ES-I3 (cell line): Measurements from ENCODE around the gene TREM2.

Source experiments
- H3K36me3 ChIP-seq: 2 replicates; pipeline ENCODE4 v1.6.1; 2013; ENCODE audit warnings: mild to moderate bottlenecking, low read length, control low read depth, moderate library complexity; ENCODE audit not compliant: insufficient read depth
- H3K4me1 ChIP-seq: 2 replicates; pipeline ENCODE4 v1.6.1; 2013; ENCODE audit warnings: mild to moderate bottlenecking, control low read depth, low read length; ENCODE audit not compliant: insufficient read depth
- H3K9ac ChIP-seq: 2 replicates; pipeline ENCODE4 v1.6.1; 2013; ENCODE audit warnings: low read depth, mild to moderate bottlenecking, low read length, moderate library complexity
- H3K9me3 ChIP-seq: 2 replicates; pipeline ENCODE4 v1.6.1; 2013; ENCODE audit warnings: mild to moderate bottlenecking, low read length, moderate library complexity; ENCODE audit not compliant: control insufficient read depth, insufficient read depth

The TREM2 gene

GRCh38 chr6:41162687-41163418 lies at the start of gene TREM2:
Gene TREM2 (minus strand): TSS chr6:41163116. CDS start chr6:41163082, 34 bp downstream.
- H3K9me3 ChIP-seq: no peaks in the 10 kb centered on the region
- no peaks in the 10 kb centered on the region for H3K4me1 ChIP-seq
- H3K36me3 ChIP-seq: no peaks in the 10 kb centered on the region
- no peak within 1 kb of the TSS for H3K9ac ChIP-seq

GRCh38 chr6:41209547-41210320 lies 46.8 kb upstream of the TREM2 start:
- H3K9me3 ChIP-seq: peaks cover 4% of the 10 kb centered on the region
- H3K36me3 ChIP-seq: no peaks in the 10 kb centered on the region
- H3K4me1 ChIP-seq: no peaks in the 10 kb centered on the region
- H3K9ac ChIP-seq: no peak overlapping the region

- Histone ChIP-seq H3K4me1 (no peaks in the 10 kb centered on the region), H3K9me3 (no peaks in the 10 kb centered on the region), H3K36me3 (no peaks in the 10 kb centered on the region), H3K9ac (no peak overlapping the region)
These were observed 45.7 kb upstream of the TREM2 start for GRCh38 chr6:41208439-41209106.

GRCh38 chr6:41204156-41204555 lies 41.2 kb upstream of the TREM2 start:
- no peak overlapping the region for H3K9ac ChIP-seq
- peaks cover 7% of the 10 kb centered on the region for H3K4me1 ChIP-seq
- H3K36me3 ChIP-seq: no peaks in the 10 kb centered on the region
- H3K9me3 ChIP-seq: no peaks in the 10 kb centered on the region

- H3K36me3 ChIP-seq: no peaks in the 10 kb centered on the region
- peaks cover 7% of the 10 kb centered on the region for H3K4me1 ChIP-seq
- H3K9me3 ChIP-seq: no peaks in the 10 kb centered on the region
- no peak overlapping the region for H3K9ac ChIP-seq
These were observed 38.9 kb upstream of the TREM2 start for GRCh38 chr6:41201764-41202173.

GRCh38 chr6:41200901-41201763 lies 38.2 kb upstream of the TREM2 start, which contains the start of gene TREML2:
Gene TREML2 (minus strand): TSS chr6:41201149. CDS start chr6:41201008, 141 bp downstream.
- no peak within 1 kb of the TSS for H3K9ac ChIP-seq
- H3K36me3 ChIP-seq: no peaks in the 10 kb centered on the region
- no peaks in the 10 kb centered on the region for H3K9me3 ChIP-seq
- H3K4me1 ChIP-seq: peaks cover 7% of the 10 kb centered on the region

- H3K9ac ChIP-seq: no peak overlapping the region
- H3K36me3 ChIP-seq: no peaks in the 10 kb centered on the region
- no peaks in the 10 kb centered on the region for H3K9me3 ChIP-seq
- H3K4me1 ChIP-seq: peaks cover 7% of the 10 kb centered on the region
These were observed 37.5 kb upstream of the TREM2 start for GRCh38 chr6:41200296-41200900.

- Histone ChIP-seq H3K9ac (no peak overlapping the region), H3K9me3 (no peaks in the 10 kb centered on the region), H3K36me3 (no peaks in the 10 kb centered on the region), H3K4me1 (peaks cover 7% of the 10 kb centered on the region)
These were observed 36.8 kb upstream of the TREM2 start for GRCh38 chr6:41199552-41200246.

GRCh38 chr6:41197234-41197633 lies 34.3 kb upstream of the TREM2 start:
- peaks cover 7% of the 10 kb centered on the region for H3K4me1 ChIP-seq
- H3K36me3 ChIP-seq: no peaks in the 10 kb centered on the region
- no peaks in the 10 kb centered on the region for H3K9me3 ChIP-seq
- H3K9ac ChIP-seq: no peak overlapping the region

GRCh38 chr6:41194386-41194785 lies 31.5 kb upstream of the TREM2 start:
- Histone ChIP-seq H3K9ac (no peak overlapping the region), H3K9me3 (peaks cover 6% of the 10 kb centered on the region), H3K36me3 (no peaks in the 10 kb centered on the region), H3K4me1 (no peaks in the 10 kb centered on the region)

GRCh38 chr6:41193884-41194283 lies 31.0 kb upstream of the TREM2 start:
- Histone ChIP-seq H3K9ac (no peak overlapping the region), H3K4me1 (no peaks in the 10 kb centered on the region), H3K36me3 (no peaks in the 10 kb centered on the region), H3K9me3 (peaks cover 9% of the 10 kb centered on the region)

GRCh38 chr6:41193171-41193734 lies 30.3 kb upstream of the TREM2 start:
- Histone ChIP-seq H3K9me3 (peaks cover 9% of the 10 kb centered on the region), H3K36me3 (no peaks in the 10 kb centered on the region), H3K9ac (no peak overlapping the region), H3K4me1 (no peaks in the 10 kb centered on the region)

- Histone ChIP-seq H3K4me1 (no peaks in the 10 kb centered on the region), H3K9ac (no peak overlapping the region), H3K9me3 (peaks cover 9% of the 10 kb centered on the region), H3K36me3 (no peaks in the 10 kb centered on the region)
These were observed 28.7 kb upstream of the TREM2 start for GRCh38 chr6:41191569-41191968.
